GM10248 (cell line): Measurements from ENCODE around the gene MSANTD7.
"Not testable (repeated sequence)": the region's sequence is repeated elsewhere in the genome, so short reads cannot be mapped to it uniquely, and the experiment has no call there.

Experiments
- CTCF ChIA-PET: fragments of 300-600 bp; sonication (Branson Sonifier 250); formaldehyde crosslinking; extraction: SDS; loops from one replicate; lab custom pipeline; 2021; ENCODE audit warnings: antibody characterized with exemption; lab: Yijun Ruan, JAX
- POLR2A ChIA-PET: fragments of 350-650 bp; sonication (Branson Sonifier 250); formaldehyde crosslinking; extraction: SDS; loops from one replicate; lab custom pipeline; 2020; ENCODE audit warnings: antibody characterized with exemption; lab: Yijun Ruan, JAX
- DNase-seq: peaks from one replicate; pipeline ENCODE4 v3.0.0; 2012; ENCODE audit errors: extremely low spot score
- CTCF ChIP-seq: IDR thresholded peaks from 2 replicates; pipeline ENCODE4 v1.5.1; 2012; ENCODE audit warnings: mild to moderate bottlenecking, low read depth; ENCODE audit errors: extremely low read depth, missing control alignments, control extremely low read depth

MSANTD7 gene

GRCh38 chr10:14810969-14811953 lies 26.8 kb upstream of the MSANTD7 start:
- DNase-seq, result no peak
- POLR2A ChIA-PET, result no interaction called here
- TF ChIP-seq CTCF, result no peak
- CTCF ChIA-PET, result interaction anchor here (1.3 to 3.4 kb wide), 2 partner anchors 12 to 25 kb away, joined by 3 to 17 read pairs; no protein-coding TSS in a partner anchor

GRCh38 chr10:14812271-14812670 lies 25.8 kb upstream of the MSANTD7 start:
- CTCF ChIA-PET, result interaction anchor here (3.4 kb wide), 1 partner anchor 11 kb away, joined by 17 read pairs; no protein-coding TSS in a partner anchor
- DNase-seq, result no peak
- POLR2A ChIA-PET, result no interaction called here
- no peak for TF ChIP-seq CTCF

- DNase-seq, result no peak
- POLR2A ChIA-PET, result no interaction called here
- TF ChIP-seq CTCF, result no peak
- CTCF ChIA-PET, result interaction anchor here (1.6 kb wide), 1 partner anchor 15 kb away, joined by 5 read pairs; no protein-coding TSS in a partner anchor
Measured at GRCh38 chr10:14815681-14816080, 22.4 kb upstream of the MSANTD7 start.

GRCh38 chr10:14816717-14817116 lies 21.4 kb upstream of the MSANTD7 start:
- DNase-seq, CTCF ChIA-PET, POLR2A ChIA-PET: not testable (repeated sequence)

- DNase-seq, result no peak
- CTCF ChIA-PET, result interaction anchor here (1.8 kb wide), 1 partner anchor 283 kb away, joined by 4 read pairs; no protein-coding TSS in a partner anchor
- POLR2A ChIA-PET, result no interaction called here
- no peak for TF ChIP-seq CTCF
Measured at GRCh38 chr10:14820010-14820774, 17.9 kb upstream of the MSANTD7 start.

GRCh38 chr10:14820775-14821154 lies 17.3 kb upstream of the MSANTD7 start:
- no peak for DNase-seq
- ChIA-PET CTCF (no interaction called here), POLR2A (no interaction called here)
- TF ChIP-seq CTCF, result no peak
